NCI-H510A (cell line): ENCODE measurements around the gene HERC3.

Experiments used
- DNase-seq: peaks from one replicate; lab custom pipeline; 2025; lab: John Stamatoyannopoulos, UW

Gene HERC3

DNA sequence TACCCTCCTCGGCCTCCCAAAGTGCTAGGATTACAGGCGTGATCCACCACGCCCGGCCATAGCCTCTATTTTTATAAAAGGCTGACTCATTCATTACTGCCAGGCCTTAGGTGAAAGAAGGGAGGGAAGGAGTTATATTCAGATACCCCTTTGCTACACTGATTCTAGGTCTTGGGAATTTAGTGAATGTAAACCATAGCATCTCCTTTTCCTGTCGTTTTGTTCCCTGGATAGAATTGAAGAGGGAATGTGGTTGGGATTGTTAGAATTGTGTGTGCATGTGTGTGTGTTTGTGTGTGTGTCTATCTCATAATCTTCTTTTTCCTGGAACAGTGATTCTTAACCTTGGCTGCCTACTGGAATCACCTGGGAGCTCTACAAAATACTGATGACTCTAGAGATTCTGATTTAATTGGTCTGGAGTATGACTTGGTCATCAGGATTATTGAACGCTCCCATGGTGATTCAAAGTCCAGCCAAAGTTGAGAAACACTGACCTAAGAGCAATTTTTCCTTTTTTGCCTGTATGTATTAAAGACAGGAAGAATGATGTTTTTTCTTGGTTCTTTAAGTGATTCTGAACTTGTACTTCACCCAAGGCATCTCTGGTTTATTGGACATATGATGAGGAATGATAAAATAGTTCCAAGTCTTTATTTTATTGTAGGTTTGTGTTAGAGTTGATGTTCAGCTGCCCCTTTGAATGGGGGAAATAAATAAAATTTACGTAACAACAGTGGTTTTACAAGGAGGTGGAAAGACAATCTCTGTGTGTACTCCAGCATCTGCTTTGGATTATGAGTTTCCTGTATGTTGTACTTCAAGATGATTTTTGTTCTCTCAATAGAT lies 68.4 kb downstream of the HERC3 start:
- no peak for DNase-seq

DNA sequence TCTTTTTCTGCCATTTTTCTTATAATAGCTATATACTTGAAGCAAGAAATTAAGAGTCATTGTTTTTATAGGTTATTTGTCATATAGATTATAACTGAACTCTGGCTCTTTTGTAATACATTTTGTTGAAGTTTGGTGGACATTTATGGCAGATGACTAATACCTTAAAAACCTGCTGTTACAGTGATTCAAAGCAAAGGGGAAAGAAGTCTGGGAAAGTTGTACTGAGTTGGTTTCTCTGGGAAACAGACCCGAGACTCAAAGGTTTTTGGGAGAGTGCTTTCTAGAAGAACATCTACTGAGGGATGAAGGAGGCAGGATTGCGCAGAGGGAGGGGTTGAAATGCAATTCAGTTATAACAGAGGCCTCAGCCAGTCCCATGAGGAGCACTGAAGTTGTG lies 69.5 kb downstream of the HERC3 start:
- no peak for DNase-seq

DNA sequence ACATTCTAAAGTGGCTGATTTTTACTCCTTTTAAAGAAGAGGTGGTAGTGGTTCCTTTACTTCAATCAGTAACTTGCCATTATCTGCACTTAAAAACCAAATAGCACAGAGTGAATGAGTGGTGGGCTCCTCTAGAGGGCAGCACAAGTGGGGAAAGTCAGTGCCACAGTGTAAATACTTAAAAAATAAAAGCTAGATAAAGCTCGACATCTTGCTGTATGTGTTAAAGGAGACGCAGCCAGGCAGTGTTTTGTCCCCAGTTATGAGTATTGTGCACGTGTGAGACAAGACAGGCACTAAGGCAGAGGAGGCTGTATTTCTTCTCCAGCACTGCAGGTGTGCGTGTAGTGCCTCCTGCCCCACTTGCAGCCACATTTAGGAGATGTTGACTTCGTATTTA lies 80.7 kb downstream of the HERC3 start:
- no peak for DNase-seq

DNA sequence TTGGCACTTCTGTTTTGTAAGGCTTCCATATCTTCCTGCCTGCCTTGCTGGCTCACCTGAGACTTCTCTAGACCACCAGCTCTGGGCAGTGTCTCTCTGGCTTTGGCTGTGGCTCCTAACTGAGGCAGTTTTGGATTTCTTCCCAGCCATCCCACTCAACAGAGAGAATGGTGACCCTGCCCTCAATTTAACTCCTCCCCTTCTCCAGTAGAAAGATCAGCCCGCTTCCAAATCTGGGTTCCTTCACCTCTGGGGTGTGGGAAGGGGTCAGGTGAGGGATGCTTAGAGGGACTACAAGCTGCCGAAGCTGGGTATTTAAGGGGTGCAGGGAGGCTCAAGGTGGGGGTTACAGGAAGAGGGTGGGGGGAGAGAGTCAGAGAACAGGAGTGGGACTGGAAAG lies 81.6 kb downstream of the HERC3 start:
- DNase-seq: no peak

DNA sequence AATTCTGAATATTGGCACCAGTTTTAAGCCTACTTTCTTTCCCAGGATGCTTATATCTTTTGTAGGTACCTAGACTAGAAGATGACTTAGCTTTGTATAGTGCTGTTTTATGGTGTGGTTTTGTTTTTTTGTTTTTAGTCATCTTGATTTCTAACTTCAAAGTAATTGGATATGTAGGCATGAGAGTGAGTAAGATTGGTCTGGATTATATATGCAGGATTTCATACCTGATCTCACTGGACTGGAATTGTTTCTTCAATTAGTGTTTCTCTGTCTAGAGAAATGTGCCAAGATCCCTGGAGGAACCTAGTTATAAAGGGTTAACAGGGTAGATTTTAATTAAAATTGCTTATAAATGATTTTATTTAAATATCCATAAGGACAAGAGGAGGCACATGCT lies 82.3 kb downstream of the HERC3 start:
- DNase-seq: no peak

DNA sequence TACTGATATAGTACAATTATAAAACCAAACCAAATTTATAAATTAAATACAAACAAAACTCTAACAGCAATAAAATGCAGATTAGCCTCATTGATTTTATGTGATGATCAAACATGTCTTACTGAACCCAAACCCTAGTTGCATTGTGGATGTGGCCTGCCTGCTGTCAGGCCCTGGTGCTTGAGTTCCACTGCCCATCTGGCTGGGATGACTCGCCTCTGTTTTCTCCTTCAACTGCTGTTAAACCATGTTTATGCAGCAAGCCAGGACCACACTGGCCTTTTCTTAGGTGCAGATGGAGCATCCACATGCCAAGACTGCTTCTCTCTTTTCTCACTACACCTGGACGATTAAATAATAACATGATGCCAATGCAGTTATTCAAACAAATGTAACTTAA lies 82.7 kb downstream of the HERC3 start:
- no peak for DNase-seq

DNA sequence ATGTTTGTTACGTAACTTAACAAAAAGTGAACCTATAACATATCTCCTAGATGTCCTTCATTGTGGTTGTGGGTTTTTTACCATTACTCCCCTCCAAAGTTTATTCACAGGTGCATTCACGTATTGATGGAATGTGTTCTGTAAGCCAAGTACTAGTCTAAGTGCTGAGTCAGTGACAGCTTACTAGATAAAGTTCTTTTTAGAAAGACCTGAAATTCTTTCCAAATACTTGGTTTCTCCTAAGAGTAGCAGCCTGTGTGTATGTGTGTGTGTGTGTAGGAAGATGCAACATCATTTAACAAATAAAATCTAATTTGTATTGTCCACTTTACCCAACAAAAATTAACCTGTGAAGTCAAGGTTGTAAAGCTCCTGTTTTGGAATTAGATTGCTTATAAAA lies 83.3 kb downstream of the HERC3 start:
- DNase-seq: no peak

DNA sequence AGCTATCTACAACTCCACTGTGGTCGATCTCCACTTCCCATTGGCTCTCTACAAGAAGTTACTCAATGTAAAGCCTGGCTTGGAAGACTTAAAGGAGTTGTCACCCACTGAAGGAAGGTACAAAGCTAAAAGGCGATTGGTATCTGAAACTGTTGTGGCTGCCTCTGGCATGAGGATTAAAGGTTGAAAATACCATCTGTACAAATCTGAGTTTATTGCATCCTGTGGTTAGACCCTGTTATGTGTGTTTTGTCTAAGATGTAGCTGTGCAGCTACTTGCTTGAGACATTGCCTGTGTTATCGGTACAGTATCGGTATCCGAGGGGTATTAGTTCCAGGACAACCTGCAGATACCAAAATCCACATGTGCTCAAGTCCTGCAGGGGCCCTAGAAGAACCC lies 88.9 kb downstream of the HERC3 start:
- DNase-seq: no peak

DNA sequence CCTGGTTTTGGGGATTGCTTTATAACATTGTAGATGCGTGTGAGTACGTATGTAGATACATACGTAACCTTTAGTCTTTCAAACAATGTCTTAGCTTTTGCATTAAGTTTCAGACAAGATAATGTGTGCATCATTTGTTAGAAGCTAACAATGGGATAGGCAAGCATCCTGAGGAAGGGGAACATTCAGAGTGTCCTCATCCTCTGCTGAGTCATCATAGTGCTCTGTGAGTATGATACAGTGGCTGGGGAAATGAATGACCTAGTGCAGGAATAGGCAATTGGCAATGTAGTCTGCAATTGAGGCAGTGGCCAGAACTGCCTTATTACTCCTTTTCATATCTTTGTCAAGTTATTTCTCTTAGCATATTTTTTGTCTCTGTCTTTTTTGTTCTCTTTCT lies 98.1 kb downstream of the HERC3 start:
- DNase-seq: no peak

DNA sequence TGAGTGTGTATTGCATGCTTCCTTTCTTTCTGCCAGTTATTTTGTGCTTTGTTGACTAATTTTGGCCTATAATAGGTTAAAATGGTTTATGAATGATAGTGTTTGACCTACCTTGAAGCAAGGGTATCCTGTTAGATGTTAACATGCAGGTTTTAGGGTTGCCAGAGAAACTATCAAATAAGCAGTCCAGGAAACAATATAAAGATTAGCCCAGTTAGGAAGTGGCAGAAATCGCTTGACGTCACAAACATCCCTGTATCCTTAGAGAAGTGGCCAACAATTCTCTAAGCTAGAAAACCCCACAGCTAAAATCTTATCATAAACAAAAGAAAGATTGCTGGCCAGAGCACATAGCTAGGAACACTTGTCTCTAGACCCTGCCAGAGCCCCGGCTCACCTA lies 101.5 kb downstream of the HERC3 start:
- DNase-seq: no peak

DNA sequence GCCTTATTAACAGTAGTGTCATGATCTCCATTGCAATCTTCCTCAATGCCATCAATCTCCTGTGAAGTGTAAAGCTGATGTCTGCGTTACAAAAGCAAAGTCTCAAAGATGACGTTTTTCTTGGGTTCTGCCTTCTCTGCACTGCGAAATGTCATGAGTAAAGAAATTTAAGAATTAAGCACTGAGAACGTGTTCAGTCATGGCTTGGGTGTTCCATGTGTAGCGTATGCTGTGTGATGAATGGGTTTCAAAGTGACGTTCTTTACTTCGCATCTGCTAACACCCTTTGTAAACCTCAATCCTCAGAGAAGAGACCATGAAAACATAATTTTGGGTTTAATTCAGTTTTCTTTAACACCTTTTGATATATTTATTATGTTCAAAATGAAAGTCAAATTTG lies 104.3 kb downstream of the HERC3 start:
- no peak for DNase-seq

DNA sequence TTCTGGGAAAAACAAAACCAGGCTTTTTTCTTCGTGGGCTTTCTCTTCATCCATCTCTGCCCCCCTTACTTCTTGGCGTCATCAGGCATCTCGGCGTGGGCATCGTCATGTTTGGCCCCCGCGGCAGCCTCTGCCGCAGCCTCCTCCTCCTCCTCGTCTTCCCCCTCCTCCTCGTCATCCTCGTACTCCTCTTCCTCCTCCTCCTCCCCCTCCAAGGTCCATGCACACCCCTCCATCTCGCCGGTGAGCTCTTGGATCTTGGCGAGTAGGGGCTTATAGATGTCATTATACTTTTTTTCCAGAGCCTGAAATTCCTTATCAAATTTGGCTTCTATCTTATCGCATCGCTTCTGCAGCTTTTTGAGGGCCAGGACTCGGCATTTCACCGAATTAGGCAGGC lies 104.9 kb downstream of the HERC3 start:
- DNase-seq: no peak

DNA sequence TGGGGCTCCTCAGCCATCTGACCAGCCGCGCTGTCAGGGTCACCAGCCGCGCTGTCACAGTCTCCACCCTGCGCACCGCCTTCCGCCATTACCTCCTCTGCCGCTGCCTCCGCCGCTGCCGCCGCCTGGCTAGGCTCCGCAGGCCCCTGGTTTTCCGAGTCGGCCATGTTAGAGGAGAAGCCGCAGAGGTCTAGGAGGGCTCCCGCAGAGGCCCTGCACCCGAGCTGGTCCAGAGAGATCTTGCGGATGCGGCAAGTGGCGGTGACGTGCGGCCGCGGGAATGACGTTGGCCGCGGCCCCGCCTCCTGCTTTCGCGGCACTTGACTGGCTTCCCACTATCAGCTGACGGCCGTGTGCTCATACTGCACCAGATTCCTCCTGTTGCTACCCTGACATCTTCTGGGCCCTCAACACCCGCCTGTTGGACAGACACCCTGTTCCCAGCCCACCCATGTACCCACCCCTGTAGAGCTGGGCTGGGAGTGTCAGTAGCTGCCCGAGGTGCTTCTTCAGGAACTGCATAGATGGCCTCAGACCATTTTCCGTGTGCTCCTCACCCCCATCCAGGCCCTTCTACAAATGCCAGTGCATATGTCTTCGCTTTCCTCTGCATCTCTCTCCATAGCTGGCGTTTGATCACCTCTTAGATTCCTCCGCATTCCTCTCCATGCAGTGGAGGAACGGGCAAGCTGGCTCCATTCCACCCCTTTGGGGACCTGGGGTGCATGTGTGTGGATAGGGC lies 105.5 kb downstream of the HERC3 start, which contains the start of gene NAP1L5:
Gene NAP1L5, minus strand, starts transcription at position 242 of the 742 bp plus-strand sequence. Its CDS starts 75 bp downstream, at position 167.
- no peak for DNase-seq

DNA sequence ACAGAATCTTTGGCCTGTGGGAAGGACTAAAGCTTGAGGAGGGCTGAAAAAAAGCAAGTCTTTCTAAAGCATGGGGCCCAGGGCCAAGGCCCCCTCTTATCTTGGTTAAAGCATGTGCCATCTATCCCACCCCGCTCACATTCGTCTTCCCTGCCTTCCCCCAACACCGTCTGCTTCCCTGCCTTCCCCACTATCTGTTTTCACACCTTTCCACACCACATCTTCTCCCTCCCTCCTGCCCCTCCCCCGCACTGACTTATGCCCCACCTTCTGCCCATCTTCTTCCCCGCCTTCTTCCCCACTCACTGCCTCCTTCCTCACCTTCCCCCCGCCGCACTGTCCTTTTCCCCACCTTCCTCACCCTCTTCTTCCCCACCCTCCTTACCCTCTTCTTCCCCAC lies 106.2 kb downstream of the HERC3 start:
- DNase-seq: no peak

DNA sequence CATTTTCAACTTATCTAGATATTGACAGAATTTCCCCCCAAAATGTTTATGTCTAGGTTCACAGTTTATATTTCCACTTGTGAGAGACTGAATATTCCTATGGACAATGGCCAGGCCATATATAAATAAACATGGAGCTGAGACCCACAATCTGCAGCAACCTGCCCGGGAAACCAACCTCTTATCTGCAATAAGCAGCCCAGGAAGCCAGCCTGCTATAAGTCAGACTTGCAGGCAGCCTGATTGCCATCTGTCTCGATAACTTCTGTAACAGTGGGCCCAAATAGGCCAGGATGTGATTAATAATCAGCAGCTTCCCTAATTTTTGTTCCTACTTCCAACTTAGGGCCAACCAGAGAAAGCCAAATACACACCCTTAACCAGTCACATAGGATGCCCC lies 110.5 kb downstream of the HERC3 start:
- no peak for DNase-seq

DNA sequence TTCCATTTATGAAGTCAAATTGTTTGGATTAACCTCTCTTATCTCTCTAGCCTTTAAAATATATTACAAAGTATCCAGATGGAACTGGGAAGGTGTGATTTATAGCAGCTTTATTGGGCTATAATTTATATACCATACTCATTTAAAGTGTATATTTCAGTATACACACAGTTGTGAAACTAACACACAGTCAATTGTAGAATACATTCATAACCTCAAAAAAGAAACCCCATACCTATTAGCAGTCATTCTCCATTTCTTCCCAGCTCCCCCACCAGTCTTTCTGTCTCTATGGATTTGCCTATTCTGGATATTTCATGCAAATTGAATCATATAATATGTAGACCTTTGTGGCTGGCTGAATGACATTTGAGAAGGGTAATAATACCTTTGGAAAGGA lies 112.9 kb downstream of the HERC3 start:
- no peak for DNase-seq

DNA sequence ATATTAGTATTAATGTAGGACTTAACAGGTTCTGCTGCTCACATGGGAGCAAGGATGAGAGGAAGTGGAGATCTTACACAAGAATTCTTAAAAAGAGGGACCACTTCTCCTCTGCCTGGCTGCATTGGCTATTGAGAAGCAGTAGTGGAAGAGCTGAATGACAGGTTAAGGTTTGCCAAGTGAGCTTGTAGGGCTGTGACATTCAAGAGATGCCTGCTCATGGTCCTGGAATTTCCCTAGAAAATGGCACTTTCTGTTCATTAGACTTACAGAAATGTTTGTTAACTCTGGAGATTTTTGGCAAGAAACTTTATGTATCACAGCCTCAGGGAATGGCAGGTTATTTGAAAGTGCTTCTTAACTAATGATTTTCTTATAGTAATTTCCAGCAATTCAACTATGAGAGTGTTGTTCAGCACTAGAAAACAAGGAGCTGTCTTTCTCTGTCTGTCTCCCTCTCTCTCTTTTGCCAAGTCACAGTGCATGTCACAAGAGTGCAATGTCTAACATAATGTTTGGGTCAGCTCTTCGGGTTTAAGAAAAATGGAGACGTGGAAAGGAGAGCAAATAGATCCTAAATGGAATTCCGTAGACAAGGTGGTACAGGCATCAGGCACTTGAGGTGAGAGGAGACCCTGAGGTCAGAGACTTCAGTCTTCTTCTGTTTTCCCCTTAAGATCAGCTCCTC lies 113.7 kb downstream of the HERC3 start:
- DNase-seq: no peak

DNA sequence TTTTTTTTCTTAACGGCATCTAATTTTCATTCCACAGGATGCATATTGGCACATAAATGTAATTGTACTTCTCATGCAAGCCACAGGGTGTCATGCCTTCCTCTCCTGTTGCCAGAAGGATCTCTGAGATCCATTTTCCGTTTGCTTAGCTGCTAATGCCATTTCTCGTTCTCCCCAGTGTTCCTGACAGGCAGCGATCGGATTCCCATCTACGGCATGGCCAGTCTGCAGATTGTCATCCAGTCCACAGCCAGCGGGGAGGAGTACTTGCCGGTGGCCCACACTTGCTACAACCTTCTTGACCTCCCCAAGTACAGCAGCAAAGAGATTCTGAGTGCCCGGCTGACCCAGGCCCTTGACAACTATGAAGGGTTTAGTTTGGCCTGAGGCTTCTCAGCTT lies 114.3 kb downstream of the HERC3 start:
- DNase-seq: peak; percentile 60

DNA sequence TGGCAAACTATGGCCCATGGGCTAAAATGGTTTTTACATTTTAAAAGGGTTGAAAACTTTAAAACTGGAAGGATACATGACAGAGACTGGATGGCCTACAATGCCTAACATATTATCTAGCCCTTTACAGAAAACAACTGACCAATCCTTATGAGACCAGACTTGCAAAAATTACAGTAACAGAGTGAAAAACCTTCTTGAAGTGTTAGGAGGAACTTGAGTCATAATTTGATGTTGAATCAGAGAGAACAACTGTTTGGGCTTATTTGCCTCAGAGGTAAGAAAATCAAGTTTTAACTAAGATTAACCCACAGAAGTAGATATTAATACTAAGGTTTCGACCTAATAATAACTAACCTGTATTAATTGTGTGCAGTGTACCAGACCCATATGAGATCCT lies 117.7 kb downstream of the HERC3 start:
- no peak for DNase-seq

DNA sequence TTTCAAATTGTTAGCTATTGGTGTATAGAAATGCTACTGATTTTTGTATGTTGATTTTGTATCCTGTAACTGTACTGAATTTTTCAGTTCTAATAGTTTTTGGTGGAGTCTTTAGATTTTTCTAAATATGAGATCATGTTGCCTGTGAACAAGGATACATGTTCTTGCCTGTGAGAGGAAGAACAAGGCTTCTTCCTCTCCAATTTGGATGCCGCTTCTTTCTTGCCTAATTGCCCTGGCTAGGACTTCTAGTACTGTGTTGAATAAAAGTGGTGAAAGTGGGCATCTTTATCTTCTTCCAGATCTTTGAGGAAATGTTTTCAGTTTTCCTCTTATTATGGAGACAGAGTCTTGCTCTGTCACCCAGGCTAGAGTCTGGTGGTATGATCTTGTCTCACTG lies 121.5 kb downstream of the HERC3 start:
- no peak for DNase-seq

DNA sequence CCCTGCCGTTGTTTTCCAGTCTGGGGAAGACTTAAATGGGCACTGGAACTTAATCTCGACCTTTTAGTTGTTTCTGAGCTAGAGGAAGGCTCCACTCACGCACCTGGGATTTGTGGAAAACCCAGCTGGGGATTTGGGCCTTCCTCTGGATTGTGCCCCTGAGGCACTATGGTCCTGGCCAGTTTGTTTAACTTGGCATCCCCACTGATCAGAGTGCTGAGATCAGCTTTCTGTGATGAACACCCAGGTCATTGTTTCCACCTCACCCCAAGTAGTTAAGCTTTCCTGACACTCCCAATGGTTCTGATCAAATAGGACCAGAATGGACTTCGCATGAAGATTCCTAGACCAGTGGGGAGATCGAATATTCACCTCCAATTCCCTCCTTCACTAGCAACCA lies 125.8 kb downstream of the HERC3 start:
- no peak for DNase-seq

DNA sequence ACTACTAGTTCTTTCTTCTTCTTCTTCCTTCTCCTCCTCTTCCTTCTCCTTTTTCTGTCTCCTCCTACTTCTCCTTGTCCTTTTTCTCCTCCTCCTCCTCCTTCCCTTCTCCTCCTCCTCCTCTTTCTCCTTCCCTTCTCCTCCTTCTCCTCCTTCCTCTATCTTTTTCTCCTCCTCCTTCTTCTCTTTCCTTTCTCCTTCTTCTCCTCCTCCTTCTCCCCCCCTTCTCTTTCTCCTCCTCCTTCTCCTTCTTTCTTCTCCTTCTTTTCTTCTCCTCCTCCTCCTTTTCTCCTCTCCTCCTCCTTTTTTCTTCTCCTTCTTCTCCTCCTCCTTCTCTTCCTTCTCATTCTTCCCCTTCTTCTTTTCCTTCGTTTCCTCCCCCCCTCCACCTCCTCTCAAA lies 127.1 kb downstream of the HERC3 start:
- DNase-seq: no peak
